HG02798 (cell line): Measurements from ENCODE around the gene OPN1LW.
"Not testable (repeated sequence)": the region's sequence is repeated elsewhere in the genome, so short reads cannot be mapped to it uniquely, and the experiment has no call there.

ENCODE experiments used
- ATAC-seq: cut with Tn5 transposase; IDR thresholded peaks from one replicate; pipeline ENCODE4 v1.9.1; 2021; ENCODE audit warnings: mild to moderate bottlenecking; ENCODE audit not compliant: unreplicated experiment, poor library complexity

OPN1LW gene

GRCh38 chrX:154131955-154132354, 12.1 kb upstream of the OPN1LW start:
- no peak for ATAC-seq

- ATAC-seq, result no peak
Observed at GRCh38 chrX:154132366-154132765, 11.7 kb upstream of the OPN1LW start.

GRCh38 chrX:154135458-154136229, 8.4 kb upstream of the OPN1LW start:
- no peak for ATAC-seq

GRCh38 chrX:154136627-154137161, 7.3 kb upstream of the OPN1LW start:
- no peak for ATAC-seq

GRCh38 chrX:154138857-154139256, 5.2 kb upstream of the OPN1LW start:
- ATAC-seq, result no peak

GRCh38 chrX:154140206-154140605, 3.8 kb upstream of the OPN1LW start:
- no peak for ATAC-seq

- ATAC-seq, result no peak
Observed at GRCh38 chrX:154140742-154141141, 3.3 kb upstream of the OPN1LW start.

- ATAC-seq, result no peak
Observed at GRCh38 chrX:154142386-154142785, 1.7 kb upstream of the OPN1LW start.

- ATAC-seq, result no peak
Observed at GRCh38 chrX:154142950-154143745, 895 bp upstream of the OPN1LW start.

- not testable (repeated sequence) for ATAC-seq
Observed at GRCh38 chrX:154151030-154151429, 7.0 kb downstream of the OPN1LW start.

- not testable (repeated sequence) for ATAC-seq
Observed at GRCh38 chrX:154156221-154156620, 12.2 kb downstream of the OPN1LW start.

GRCh38 chrX:154157207-154157606, 13.2 kb downstream of the OPN1LW start:
- ATAC-seq, result not testable (repeated sequence)

- ATAC-seq, result not testable (repeated sequence)
Observed at GRCh38 chrX:154159345-154159744, 15.3 kb downstream of the OPN1LW start.

- ATAC-seq, result not testable (repeated sequence)
Observed at GRCh38 chrX:154164902-154165301, 20.9 kb downstream of the OPN1LW start.

GRCh38 chrX:154168384-154168783, 24.3 kb downstream of the OPN1LW start:
- ATAC-seq, result not testable (repeated sequence)

GRCh38 chrX:154172535-154172943, 28.5 kb downstream of the OPN1LW start:
- ATAC-seq, result peak; percentile 70

- not testable (repeated sequence) for ATAC-seq
Observed at GRCh38 chrX:154174356-154174755, 30.3 kb downstream of the OPN1LW start.

GRCh38 chrX:154182296-154182695, 38.3 kb downstream of the OPN1LW start, which contains the start of gene OPN1MW:
Gene OPN1MW, plus strand, starts transcription at chrX:154182596. Its CDS starts 82 bp downstream, at chrX:154182678.
- ATAC-seq, result not testable (repeated sequence)

- ATAC-seq, result not testable (repeated sequence)
Observed at GRCh38 chrX:154183794-154184193, 39.8 kb downstream of the OPN1LW start.

- ATAC-seq, result not testable (repeated sequence)
Observed at GRCh38 chrX:154192846-154193245, 48.8 kb downstream of the OPN1LW start.

- ATAC-seq, result not testable (repeated sequence)
Observed at GRCh38 chrX:154194316-154194715, 50.3 kb downstream of the OPN1LW start.
